HCT116 (cell line): ENCODE results near the gene ADGRG1. TPM values are rescaled to one million over a fixed set of nuclear protein-coding genes. Genes with fewer than 3 reads are reported as not detected.

Source experiments
- ATAC-seq: fragments of 200-7000 bp; cut with Tn5 transposase; 2 replicates; pipeline ENCODE4 v1.9.1; 2020; ENCODE audit warnings: mild to moderate bottlenecking, moderate library complexity
- BruUV-seq: library from RNA; stranded (reverse); fragments of 400-500 nt; replicated peaks from 2 replicates; lab custom pipeline; 2021; lab: Mats Ljungman, UMichigan
- CTCF ChIA-PET: fragments of 300-600 bp; sonication (Branson Sonifier 250); formaldehyde crosslinking; loops from one replicate; lab custom pipeline; 2021; ENCODE audit warnings: antibody characterized with exemption; lab: Charles Lee
- POLR2A ChIA-PET: fragments of 300-600, 350-600 bp; sonication (Branson Sonifier 250); formaldehyde crosslinking; loops from one replicate; lab custom pipeline; 2021; ENCODE audit warnings: antibody characterized with exemption; lab: Charles Lee
- RAD21 ChIA-PET, 2 experiments: fragments of 300-600 bp; sonication (Branson Sonifier 250); formaldehyde crosslinking; loops; one replicate each; lab custom pipeline; 2023; ENCODE audit warnings: low total read pairs in 2 of 2; ENCODE audit not compliant: uncharacterized antibody in 2 of 2, unreplicated experiment in 2 of 2, low non-redundant PET in 1 of 2; lab: Charles Lee
- DNase-seq: peaks from one replicate; pipeline ENCODE4 v3.0.0-alpha.2; 2010; ENCODE audit warnings: low read depth, low spot score
- H2AFZ ChIP-seq: fragments of 200-600 bp; shearing (Covaris generic), sonication (generic); 2 replicates; pipeline ENCODE4 v1.6.1; 2017; ENCODE audit warnings: low read depth, mixed run types, mixed read lengths, antibody characterized with exemption, low read length; ENCODE audit not compliant: poor library complexity, severe bottlenecking
- H3K27ac ChIP-seq: 2 replicates; pipeline ENCODE4 v1.5.1; 2012; ENCODE audit warnings: low read depth, low read length
- H3K27me3 ChIP-seq: fragments of 200-600 bp; sonication (generic); 2 replicates; pipeline ENCODE4 v1.6.1; 2016; ENCODE audit warnings: mixed run types, low read length, mixed read lengths; ENCODE audit not compliant: insufficient read depth
- H3K36me3 ChIP-seq, 2 experiments: fragments of 200-500 bp in 1 of 2; fragments of 200-600 bp in 1 of 2; sonication (Bioruptor generic) in 1 of 2; sonication (generic) in 1 of 2; 2 replicates each; pipeline versions ENCODE4 v1.5.1 to v1.6.1; 2014 to 2016; ENCODE audit warnings: low read length in 2 of 2, inconsistent platforms in 1 of 2, mixed read lengths in 1 of 2, mixed run types in 1 of 2; ENCODE audit not compliant: insufficient read depth in 2 of 2, control insufficient read depth in 1 of 2
- H3K4me1 ChIP-seq, 2 experiments: fragments of 200-600 bp in 1 of 2; sonication (generic) in 1 of 2; 2 replicates each; pipeline versions ENCODE4 v1.5.1 to v1.6.1; 2012 to 2017; ENCODE audit warnings: low read length in 2 of 2, inconsistent platforms in 1 of 2, mild to moderate bottlenecking in 1 of 2, mixed read lengths in 1 of 2, mixed run types in 1 of 2, moderate library complexity in 1 of 2; ENCODE audit not compliant: insufficient read depth in 2 of 2, control insufficient read depth in 1 of 2
- H3K4me2 ChIP-seq: fragments of 200-600 bp; sonication (generic); 2 replicates; pipeline ENCODE4 v1.6.1; 2017; ENCODE audit warnings: mixed run types, low read length, mixed read lengths
- H3K4me3 ChIP-seq, 2 experiments: fragments of 200-600 bp in 1 of 2; sonication (generic) in 1 of 2; replicated peaks in 1 of 2; 2 replicates each; pipeline ENCODE4 v1.5.1; 2011 to 2016; ENCODE audit warnings: low read length in 2 of 2, control low read depth in 1 of 2, low read depth in 1 of 2, mild to moderate bottlenecking in 1 of 2, mixed read lengths in 1 of 2, mixed run types in 1 of 2
- H3K79me2 ChIP-seq: fragments of 200-600 bp; sonication (generic); 2 replicates; pipeline ENCODE4 v1.6.1; 2017; ENCODE audit warnings: mild to moderate bottlenecking, mixed run types, low read length, moderate library complexity, mixed read lengths; ENCODE audit not compliant: insufficient read depth
- H3K9ac ChIP-seq: fragments of 200-600 bp; sonication (generic); 2 replicates; pipeline ENCODE4 v1.6.1; 2016; ENCODE audit warnings: low read length, mixed read lengths
- H3K9me2 ChIP-seq: fragments of 200-600 bp; sonication (generic), shearing (Covaris generic); 2 replicates; pipeline ENCODE4 v1.6.1; 2017; ENCODE audit warnings: mixed run types, mild to moderate bottlenecking, moderate library complexity; ENCODE audit not compliant: insufficient read depth
- H3K9me3 ChIP-seq, 2 experiments: fragments of 200-500 bp in 1 of 2; fragments of 200-600 bp in 1 of 2; sonication (Bioruptor generic) in 1 of 2; sonication (generic) in 1 of 2; 2 replicates each; pipeline ENCODE4 v1.6.1; 2014 to 2017; ENCODE audit warnings: low read length in 2 of 2, mixed read lengths in 2 of 2, inconsistent platforms in 1 of 2, low read depth in 1 of 2, mild to moderate bottlenecking in 1 of 2, mixed run types in 1 of 2, moderate library complexity in 1 of 2; ENCODE audit not compliant: control insufficient read depth in 1 of 2, insufficient read depth in 1 of 2
- H4K20me1 ChIP-seq: fragments of 200-600 bp; sonication (generic), shearing (Covaris generic); 2 replicates; pipeline ENCODE4 v1.6.1; 2017; ENCODE audit warnings: mixed run types, mild to moderate bottlenecking, moderate library complexity; ENCODE audit not compliant: insufficient read depth
- ATF3 ChIP-seq: IDR thresholded peaks from 2 replicates; pipeline ENCODE4 v1.6.1; 2012
- CEBPB ChIP-seq: IDR thresholded peaks from 2 replicates; pipeline ENCODE4 v1.6.1; 2012; ENCODE audit warnings: low read depth
- EGR1 ChIP-seq: IDR thresholded peaks from 2 replicates; pipeline ENCODE4 v1.6.1; 2012; ENCODE audit warnings: low read depth
- EZH2 ChIP-seq: fragments of 200-600 bp; sonication (generic); IDR thresholded peaks from 2 replicates; pipeline ENCODE4 v1.6.1; 2017; ENCODE audit warnings: antibody characterized with exemption, mixed run types
- EZH2phosphoT487 ChIP-seq: fragments of 200-600 bp; IDR thresholded peaks from 2 replicates; pipeline ENCODE4 v1.6.1; 2018; ENCODE audit warnings: antibody characterized with exemption, borderline replicate concordance
- POLR2A ChIP-seq: IDR thresholded peaks from 2 replicates; pipeline ENCODE4 v1.7.0; 2011; ENCODE audit warnings: borderline replicate concordance; ENCODE audit not compliant: insufficient read depth, insufficient read length; ENCODE audit errors: extremely low read depth
- POLR2AphosphoS5 ChIP-seq: IDR thresholded peaks from 2 replicates; pipeline ENCODE4 v1.6.1; 2011; ENCODE audit warnings: mild to moderate bottlenecking, low read depth, low read length, moderate library complexity
- SP1 ChIP-seq: IDR thresholded peaks from 2 replicates; pipeline ENCODE4 v1.6.1; 2012; ENCODE audit warnings: low read depth
- TCF7L2 ChIP-seq: IDR thresholded peaks from 2 replicates; pipeline ENCODE4 v1.7.0; 2011; ENCODE audit warnings: borderline replicate concordance, inconsistent platforms; ENCODE audit not compliant: insufficient read depth, insufficient read length; ENCODE audit errors: extremely low read depth
- YY1 ChIP-seq: IDR thresholded peaks from 2 replicates; pipeline ENCODE4 v1.6.1; 2011; ENCODE audit warnings: low read length, low read depth, moderate library complexity, mild to moderate bottlenecking; ENCODE audit not compliant: insufficient replicate concordance; ENCODE audit errors: extremely low read depth
- ZBTB33 ChIP-seq: IDR thresholded peaks from 2 replicates; pipeline ENCODE4 v1.6.1; 2011; ENCODE audit warnings: mild to moderate bottlenecking, low read length, moderate library complexity; ENCODE audit not compliant: insufficient replicate concordance; ENCODE audit errors: extremely low read depth
- ZFX ChIP-seq: fragments of 450-650 bp; IDR thresholded peaks from 2 replicates; pipeline ENCODE4 v1.6.1; 2017
- ZNF274 ChIP-seq: fragments of 200-500 bp; sonication (Bioruptor generic); IDR thresholded peaks from 2 replicates; pipeline ENCODE4 v1.6.1; 2014; ENCODE audit warnings: mild to moderate bottlenecking, low read depth, low read length, inconsistent platforms
- intact Hi-C: fragments of 100-400 bp; cut with micrococcal nuclease; formaldehyde crosslinking; loops from 2 replicates; pipeline ENCODE4 v1.10.0; 2022
- total RNA-seq: library from RNA; stranded (reverse); gene quantifications from one replicate; pipeline ENCODE4 v1.2.1, GENCODE V29; 2021; ENCODE audit not compliant: unreplicated experiment

The ADGRG1 gene
- total RNA-seq, 1 experiment from 2014 or later: 36.4 TPM

DNA sequence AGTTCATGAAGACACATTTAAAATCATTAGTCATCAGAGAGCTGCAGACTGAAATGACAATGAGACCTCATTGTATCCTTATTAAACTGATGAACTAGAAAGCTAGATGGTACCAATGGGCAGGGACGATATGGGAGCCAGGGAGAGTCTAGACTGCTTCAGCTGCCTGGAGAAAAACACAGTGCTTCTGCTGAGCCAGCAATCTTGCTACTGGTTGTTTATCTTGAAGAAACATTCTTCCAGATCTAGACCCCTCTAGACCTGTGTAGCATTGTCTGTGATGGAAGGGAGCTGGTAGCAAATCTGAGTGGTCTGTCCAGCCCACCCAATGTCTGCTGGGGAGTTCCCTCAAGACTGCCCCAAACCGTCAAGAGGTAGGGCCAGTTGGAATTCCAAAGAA lies 64.2 kb downstream of the ADGRG1 start:
- H3K36me3 ChIP-seq: no peaks in the 10 kb centered on the region
- POLR2A ChIA-PET: no interaction called here
- H3K9me3 ChIP-seq: no peaks in the 10 kb centered on the region
- H3K9ac ChIP-seq: no peak overlapping the region
- H3K4me3 ChIP-seq: no peak overlapping the region
- H3K27me3 ChIP-seq: no peaks in the 10 kb centered on the region
- CTCF ChIA-PET: no interaction called here
- TF ChIP-seq POLR2AphosphoS5 (no peak), ZFX (no peak), POLR2A (no peak), YY1 (no peak), TCF7L2 (no peak), ZBTB33 (no peak), ATF3 (no peak), EZH2 (no peak), CEBPB (no peak), EZH2phosphoT487 (no peak), ZNF274 (no peak), SP1 (no peak), EGR1 (no peak)
- no peak overlapping the region for H3K27ac ChIP-seq
- H2AFZ ChIP-seq: no peak overlapping the region
- no peak overlapping the region for H3K4me2 ChIP-seq
- no peaks in the 10 kb centered on the region for H3K79me2 ChIP-seq
- RAD21 ChIA-PET: no interaction called here
- no peaks in the 10 kb centered on the region for H3K9me2 ChIP-seq
- intact Hi-C loops: no loop called here
- BruUV-seq: no TSS peak
- H4K20me1 ChIP-seq: no peaks in the 10 kb centered on the region
- ATAC-seq (no peak), DNase-seq (no peak)
- peaks cover 0 to 4% of the 10 kb centered on the region in 2 experiments; a peak in 1 of 4 replicates for H3K4me1 ChIP-seq
